ENCODE measurements around the gene PPP3CA.

DNA sequence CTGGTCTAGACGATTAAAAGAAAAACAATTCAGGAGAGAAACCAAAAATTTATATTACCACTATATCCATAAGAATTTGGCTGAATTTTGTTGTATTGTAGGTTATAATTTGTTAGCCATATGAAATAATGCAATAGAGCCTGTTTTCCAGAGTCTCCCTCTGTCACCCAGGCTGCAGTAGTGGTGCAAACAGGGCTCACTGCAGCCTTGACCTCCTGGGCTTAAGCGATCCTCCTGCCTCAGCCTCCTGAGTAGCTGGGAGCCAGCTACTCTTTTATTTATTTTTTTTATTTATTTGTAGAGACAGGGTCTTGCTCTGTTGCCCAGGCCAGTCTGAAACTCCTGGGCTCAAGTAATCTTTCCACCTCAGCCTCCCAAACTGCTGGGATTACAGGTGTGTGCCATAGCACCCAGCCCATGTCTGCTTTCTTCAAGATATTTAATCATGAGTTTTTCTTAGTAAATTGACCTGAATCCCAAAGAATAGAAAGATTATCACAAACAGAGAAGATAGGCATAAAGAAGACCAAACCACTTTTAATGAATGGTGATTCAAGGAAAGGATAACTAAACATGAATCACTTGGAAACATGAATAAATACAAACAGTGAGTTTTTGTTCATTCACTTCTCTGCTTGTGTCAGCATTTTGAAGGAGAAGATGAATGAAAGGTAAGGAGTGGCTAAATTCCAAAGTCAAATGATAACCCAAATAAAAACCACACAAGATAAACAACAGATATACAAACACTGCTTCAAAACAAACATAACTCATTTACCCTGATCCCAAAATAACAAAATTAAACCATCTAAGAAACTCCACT, 82.1 kb downstream of the PPP3CA start:
- TF ChIP-seq, protein P1, sequence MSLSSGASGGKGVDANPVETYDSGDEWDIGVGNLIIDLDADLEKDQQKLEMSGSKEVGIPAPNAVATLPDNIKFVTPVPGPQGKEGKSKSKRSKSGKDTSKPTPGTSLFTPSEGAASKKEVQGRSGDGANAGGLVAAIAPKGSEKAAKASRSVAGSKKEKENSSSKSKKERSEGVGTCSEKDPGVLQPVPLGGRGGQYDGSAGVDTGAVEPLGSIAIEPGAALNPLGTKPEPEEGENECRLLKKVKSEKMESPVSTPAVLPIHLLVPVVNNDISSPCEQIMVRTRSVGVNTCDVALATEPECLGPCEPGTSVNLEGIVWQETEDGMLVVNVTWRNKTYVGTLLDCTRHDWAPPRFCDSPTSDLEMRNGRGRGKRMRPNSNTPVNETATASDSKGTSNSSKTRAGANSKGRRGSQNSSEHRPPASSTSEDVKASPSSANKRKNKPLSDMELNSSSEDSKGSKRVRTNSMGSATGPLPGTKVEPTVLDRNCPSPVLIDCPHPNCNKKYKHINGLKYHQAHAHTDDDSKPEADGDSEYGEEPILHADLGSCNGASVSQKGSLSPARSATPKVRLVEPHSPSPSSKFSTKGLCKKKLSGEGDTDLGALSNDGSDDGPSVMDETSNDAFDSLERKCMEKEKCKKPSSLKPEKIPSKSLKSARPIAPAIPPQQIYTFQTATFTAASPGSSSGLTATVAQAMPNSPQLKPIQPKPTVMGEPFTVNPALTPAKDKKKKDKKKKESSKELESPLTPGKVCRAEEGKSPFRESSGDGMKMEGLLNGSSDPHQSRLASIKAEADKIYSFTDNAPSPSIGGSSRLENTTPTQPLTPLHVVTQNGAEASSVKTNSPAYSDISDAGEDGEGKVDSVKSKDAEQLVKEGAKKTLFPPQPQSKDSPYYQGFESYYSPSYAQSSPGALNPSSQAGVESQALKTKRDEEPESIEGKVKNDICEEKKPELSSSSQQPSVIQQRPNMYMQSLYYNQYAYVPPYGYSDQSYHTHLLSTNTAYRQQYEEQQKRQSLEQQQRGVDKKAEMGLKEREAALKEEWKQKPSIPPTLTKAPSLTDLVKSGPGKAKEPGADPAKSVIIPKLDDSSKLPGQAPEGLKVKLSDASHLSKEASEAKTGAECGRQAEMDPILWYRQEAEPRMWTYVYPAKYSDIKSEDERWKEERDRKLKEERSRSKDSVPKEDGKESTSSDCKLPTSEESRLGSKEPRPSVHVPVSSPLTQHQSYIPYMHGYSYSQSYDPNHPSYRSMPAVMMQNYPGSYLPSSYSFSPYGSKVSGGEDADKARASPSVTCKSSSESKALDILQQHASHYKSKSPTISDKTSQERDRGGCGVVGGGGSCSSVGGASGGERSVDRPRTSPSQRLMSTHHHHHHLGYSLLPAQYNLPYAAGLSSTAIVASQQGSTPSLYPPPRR (CRISPR knock-in tag; IDR thresholded peaks at IDR 0.05; ENCODE audit: borderline replicate concordance): no peak
- TF ChIP-seq POLR2A (IDR thresholded peaks at IDR 0.05; ENCODE audit: insufficient read depth in 1 of 2, low read depth in 2 of 2, low read length in 2 of 2) (no peak), ZNF274 (CRISPR knock-in tag; IDR thresholded peaks at IDR 0.05) (no peak), RAD21 (CRISPR knock-in tag; IDR thresholded peaks at IDR 0.05) (no peak), POLR2AphosphoS5 (IDR thresholded peaks at IDR 0.05; ENCODE audit: low read depth, low read length) (no peak), ZNF329 (CRISPR knock-in tag; IDR thresholded peaks at IDR 0.05; ENCODE audit: low read depth) (no peak), ZNF709 (CRISPR knock-in tag; IDR thresholded peaks at IDR 0.05) (no peak), MZF1 (CRISPR knock-in tag; IDR thresholded peaks at IDR 0.05; ENCODE audit: borderline replicate concordance) (no peak), ZC3H13 (CRISPR knock-in tag; IDR thresholded peaks at IDR 0.05) (no peak), CBX1 (IDR thresholded peaks at IDR 0.05; ENCODE audit: low read depth) (no peak), ZBTB38 (CRISPR knock-in tag; IDR thresholded peaks at IDR 0.05) (no peak), CEBPB (IDR thresholded peaks at IDR 0.05; ENCODE audit: borderline replicate concordance, low read depth, low read length) (no peak), TFE3 (CRISPR knock-in tag; IDR thresholded peaks at IDR 0.05) (no peak)
